Measurements from ENCODE around the gene PLIN5.

Gene PLIN5

DNA sequence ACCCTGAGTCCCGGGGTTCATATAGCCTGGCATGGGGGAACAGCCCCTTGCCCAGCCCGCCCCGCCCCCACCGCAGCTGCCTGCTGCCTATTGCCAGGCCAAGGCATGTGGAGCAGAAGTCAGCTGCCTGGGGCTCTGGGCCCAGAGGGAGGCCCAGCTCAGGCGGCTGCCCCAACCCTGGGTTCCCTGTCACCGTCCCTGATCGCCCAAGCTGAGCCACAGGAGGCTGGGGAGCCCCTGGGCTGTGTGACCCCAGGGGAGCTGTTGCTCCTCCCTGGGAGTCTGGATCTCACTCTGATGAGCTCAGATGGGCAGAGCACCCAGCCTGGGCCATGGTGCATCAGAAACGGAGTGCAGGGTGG, 18.1 kb downstream of the PLIN5 start:
- Mint-ChIP-seq H3K27me3 (ENCODE audit: low read depth, poor library complexity) (peaks cover 11% of the 10 kb centered on the region), H3K27ac (no peak overlapping the region), H3K4me1 (peaks cover 5% of the 10 kb centered on the region), H3K9me3 (peaks cover 3% of the 10 kb centered on the region), H3K4me3 (no peak overlapping the region), H3K36me3 (ENCODE audit: low read depth) (no peaks in the 10 kb centered on the region)
- TF ChIP-seq CTCF (IDR thresholded peaks at IDR 0.05): no peak
- DNase-seq: no peak

DNA sequence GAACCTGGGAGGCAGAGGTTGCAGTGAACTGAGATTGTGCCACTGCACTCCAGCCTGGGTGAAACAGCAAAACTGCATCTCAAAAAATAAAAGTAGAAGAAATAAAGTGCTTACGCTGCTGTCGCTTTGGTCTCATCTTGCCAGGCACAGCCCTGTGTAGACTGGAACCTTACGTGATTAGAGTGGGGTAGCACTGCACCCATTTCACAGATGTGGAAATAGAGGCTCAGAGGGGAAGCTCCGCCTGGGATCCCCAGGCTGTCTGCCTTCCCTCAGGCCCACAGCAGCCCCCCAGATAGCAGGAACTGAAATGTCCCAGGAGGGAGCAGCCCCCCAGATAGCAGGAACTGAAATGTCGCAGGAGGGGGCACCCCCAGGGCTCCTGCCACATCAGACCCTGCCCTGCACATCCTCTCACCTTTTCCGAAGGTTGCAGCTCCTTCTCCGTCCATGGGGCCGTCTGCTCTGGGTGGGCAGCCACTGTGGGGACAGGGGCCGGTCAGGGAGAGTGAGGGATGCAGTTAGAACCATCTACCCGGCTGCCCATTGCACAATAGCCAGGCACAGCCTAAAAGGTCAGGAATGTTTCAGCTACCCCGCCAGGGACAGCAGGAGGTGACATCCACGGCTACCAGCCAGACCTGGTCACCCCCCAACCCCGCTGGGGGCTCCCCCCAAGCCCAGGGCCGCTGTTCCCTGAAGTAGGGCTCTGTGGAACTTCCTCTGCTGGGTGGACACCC, 18.7 kb downstream of the PLIN5 start:
- H3K36me3 Mint-ChIP-seq (ENCODE audit: low read depth): no peaks in the 10 kb centered on the region
- H3K27ac Mint-ChIP-seq: no peak overlapping the region
- H3K4me3 Mint-ChIP-seq: no peak overlapping the region
- peaks cover 5% of the 10 kb centered on the region for H3K4me1 Mint-ChIP-seq
- H3K9me3 Mint-ChIP-seq: peaks cover 3% of the 10 kb centered on the region
- TF ChIP-seq CTCF (IDR thresholded peaks at IDR 0.05): no peak
- H3K27me3 Mint-ChIP-seq (ENCODE audit: low read depth, poor library complexity): peaks cover 10% of the 10 kb centered on the region
- DNase-seq: no peak

DNA sequence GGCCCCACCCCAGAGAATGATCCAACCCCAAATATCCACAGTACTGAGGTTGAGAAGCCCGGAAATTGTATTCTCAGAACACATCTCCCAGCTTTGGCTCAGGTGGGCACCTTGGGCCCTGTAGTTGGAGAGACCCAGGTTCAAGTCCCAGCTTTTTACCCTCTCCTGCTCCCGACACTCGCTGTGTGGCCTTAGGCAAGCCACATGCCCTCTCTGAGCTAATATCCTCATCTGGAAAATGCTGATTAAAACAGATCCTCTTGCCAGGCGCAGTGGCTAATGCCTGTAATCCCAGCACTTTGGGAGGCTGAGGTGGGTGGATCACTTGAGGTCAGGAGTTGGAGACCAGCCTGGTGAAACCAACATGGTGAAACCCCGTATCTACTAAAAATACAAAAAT, 19.3 kb downstream of the PLIN5 start:
- peaks cover 5% of the 10 kb centered on the region for H3K4me1 Mint-ChIP-seq
- H3K36me3 Mint-ChIP-seq (ENCODE audit: low read depth): no peaks in the 10 kb centered on the region
- H3K4me3 Mint-ChIP-seq: no peak overlapping the region
- H3K27ac Mint-ChIP-seq: no peak overlapping the region
- DNase-seq: no peak
- peaks cover 10% of the 10 kb centered on the region for H3K27me3 Mint-ChIP-seq (ENCODE audit: low read depth, poor library complexity)
- TF ChIP-seq CTCF (IDR thresholded peaks at IDR 0.05): no peak
- peaks cover 3% of the 10 kb centered on the region for H3K9me3 Mint-ChIP-seq

DNA sequence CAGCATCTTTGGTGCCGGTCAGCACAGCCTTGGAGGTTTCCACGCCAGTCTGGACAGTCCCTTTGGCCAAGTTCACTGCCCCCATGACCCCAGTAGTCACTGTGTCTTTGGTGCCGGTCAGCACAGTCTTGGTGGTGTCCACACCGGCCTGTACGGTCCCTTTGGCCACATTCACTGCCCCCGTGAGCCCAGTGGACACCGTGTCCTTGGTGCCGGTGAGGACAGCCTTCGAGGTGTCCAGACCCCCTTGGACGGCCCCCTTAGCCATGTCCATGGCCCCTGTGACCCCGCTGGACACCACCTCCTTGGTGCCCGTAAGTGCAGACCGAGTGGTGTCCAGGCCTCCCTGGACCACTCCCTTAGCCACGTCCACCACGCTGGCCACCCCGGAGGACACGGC, 21.8 kb downstream of the PLIN5 start:
- H3K36me3 Mint-ChIP-seq (ENCODE audit: low read depth): no peaks in the 10 kb centered on the region
- DNase-seq: no peak
- H3K27me3 Mint-ChIP-seq (ENCODE audit: low read depth, poor library complexity): peaks cover 10% of the 10 kb centered on the region
- no peaks in the 10 kb centered on the region for H3K9me3 Mint-ChIP-seq
- no peaks in the 10 kb centered on the region for H3K4me1 Mint-ChIP-seq
- no peak for TF ChIP-seq CTCF (IDR thresholded peaks at IDR 0.05)
- H3K27ac Mint-ChIP-seq: no peak overlapping the region
- H3K4me3 Mint-ChIP-seq: no peak overlapping the region

- TF ChIP-seq CTCF (IDR thresholded peaks at IDR 0.05): no peak
- Mint-ChIP-seq H3K4me3 (no peak overlapping the region), H3K9me3 (no peaks in the 10 kb centered on the region), H3K27ac (no peak overlapping the region), H3K36me3 (ENCODE audit: low read depth) (peaks cover 6% of the 10 kb centered on the region), H3K4me1 (no peaks in the 10 kb centered on the region), H3K27me3 (ENCODE audit: low read depth, poor library complexity) (peaks cover 14% of the 10 kb centered on the region)
- no peak for DNase-seq
These were observed 23.0 kb downstream of the PLIN5 start for GRCh38 chr19:4512070-4512469.
